GM12872 (cell line): ENCODE data around the gene CD63.

Source experiments
- CTCF ChIP-seq: IDR thresholded peaks from 3 replicates; pipeline ENCODE4 v1.5.1; 2011; ENCODE audit warnings: low read depth, mild to moderate bottlenecking, low read length, moderate library complexity; ENCODE audit not compliant: insufficient read depth

Gene CD63

GRCh38 chr12:55757701-55758100 is 28.9 kb upstream of the CD63 start:
- TF ChIP-seq CTCF = no peak

DNA sequence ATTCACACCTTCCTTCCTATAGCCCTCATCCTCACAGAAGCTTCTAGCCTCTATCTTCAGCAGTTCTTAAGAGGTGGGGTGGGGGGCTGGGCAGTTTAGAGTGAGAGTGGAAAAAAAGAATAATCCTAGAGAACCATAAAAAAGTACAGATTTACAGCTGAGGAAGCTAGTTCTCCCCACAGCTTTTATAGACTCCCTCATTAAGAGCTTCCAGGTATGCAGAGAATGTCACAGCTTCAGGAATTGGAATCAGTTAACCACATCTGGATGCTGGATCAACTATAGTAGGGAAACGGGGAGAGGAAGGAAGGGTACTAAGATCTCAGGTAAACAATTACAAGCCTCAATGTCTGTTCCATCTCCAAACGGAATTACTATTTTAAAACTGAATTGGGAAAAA is 26.4 kb upstream of the CD63 start:
- no peak for TF ChIP-seq CTCF

DNA sequence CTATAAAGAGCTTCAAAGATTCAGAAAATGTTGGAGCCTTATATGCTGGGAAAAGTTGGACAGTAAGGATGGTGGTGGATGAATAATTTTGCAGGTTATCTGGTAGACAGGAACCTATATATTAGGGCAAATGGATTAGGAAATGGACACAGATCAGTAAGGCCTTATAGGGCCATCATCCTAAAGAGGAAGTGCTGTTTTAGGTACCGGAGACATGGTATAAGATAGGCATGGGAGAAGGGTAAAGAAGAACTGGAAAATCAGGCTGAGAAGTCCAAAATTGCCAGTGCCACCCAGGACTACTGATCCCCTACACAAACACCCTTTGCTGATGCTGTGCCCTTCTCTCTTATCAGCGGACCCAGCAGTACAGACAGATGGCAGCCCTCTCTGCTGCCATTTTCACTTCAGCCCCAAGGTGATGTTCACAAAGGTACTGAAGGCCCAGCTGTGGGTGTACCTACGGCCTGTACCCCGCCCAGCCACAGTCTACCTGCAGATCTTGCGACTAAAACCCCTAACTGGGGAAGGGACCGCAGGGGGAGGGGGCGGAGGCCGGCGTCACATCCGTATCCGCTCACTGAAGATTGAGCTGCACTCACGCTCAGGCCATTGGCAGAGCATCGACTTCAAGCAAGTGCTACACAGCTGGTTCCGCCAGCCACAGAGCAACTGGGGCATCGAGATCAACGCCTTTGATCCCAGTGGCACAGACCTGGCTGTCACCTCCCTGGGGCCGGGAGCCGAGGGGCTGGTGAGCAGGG is 19.6 kb upstream of the CD63 start:
- no peak for TF ChIP-seq CTCF

DNA sequence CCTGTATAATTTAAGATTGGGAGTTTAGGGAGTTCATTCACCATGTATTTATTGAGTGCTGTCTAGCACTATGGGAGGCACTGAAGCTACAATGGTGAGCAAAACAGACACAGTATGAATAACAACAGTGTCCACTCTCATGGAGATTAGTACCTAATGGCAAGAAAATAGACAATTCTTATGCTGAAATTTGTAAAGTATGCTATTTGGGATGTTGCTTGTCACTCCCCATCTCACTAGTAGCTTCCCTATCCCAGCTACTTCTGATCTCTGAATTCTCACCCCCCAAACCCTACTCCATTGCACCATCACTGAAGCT is 18.1 kb upstream of the CD63 start:
- TF ChIP-seq CTCF = no peak

GRCh38 chr12:55746174-55746912 is 17.5 kb upstream of the CD63 start:
- no peak for TF ChIP-seq CTCF

GRCh38 chr12:55745361-55746173 is 16.8 kb upstream of the CD63 start:
- no peak for TF ChIP-seq CTCF

GRCh38 chr12:55744340-55745030 is 15.7 kb upstream of the CD63 start:
- no peak for TF ChIP-seq CTCF
